Measurements from ENCODE around the gene XDH. TPM values are rescaled to one million over a fixed set of nuclear protein-coding genes. Genes with fewer than 3 reads are reported as not detected.

The XDH gene
- polyA plus RNA-seq, 1 experiment, result 0.35 TPM

GRCh38 chr2:31434911-31435310, 20.4 kb upstream of the XDH start:
- H3K9me3 ChIP-seq (ENCODE audit: control insufficient read depth, insufficient read depth, low read length), result no peaks in the 10 kb centered on the region
- H3K27ac ChIP-seq (ENCODE audit: low read depth, low read length), result no peak overlapping the region
- H3K4me3 ChIP-seq (ENCODE audit: low read depth, low read length), result no peak overlapping the region
- peak; percentile 29; the same call in 1 of the 2 replicates for TF ChIP-seq CTCF (IDR thresholded peaks at IDR 0.05; ENCODE audit: low read depth, low read length)
- ChIA-PET POLR2A (no interaction called here), CTCF (no interaction called here)
- no peaks in the 10 kb centered on the region for H3K27me3 ChIP-seq (ENCODE audit: control insufficient read depth, insufficient read depth, low read length)
- DNase-seq (ENCODE audit: low read depth, low spot score), result no peak

- ChIA-PET POLR2A (no interaction called here), CTCF (no interaction called here)
- no peak overlapping the region for H3K4me3 ChIP-seq (ENCODE audit: low read depth, low read length)
- H3K27ac ChIP-seq (ENCODE audit: low read depth, low read length), result no peak overlapping the region
- H3K27me3 ChIP-seq (ENCODE audit: control insufficient read depth, insufficient read depth, low read length), result no peaks in the 10 kb centered on the region
- no peak for DNase-seq (ENCODE audit: low read depth, low spot score)
- no peaks in the 10 kb centered on the region for H3K9me3 ChIP-seq (ENCODE audit: control insufficient read depth, insufficient read depth, low read length)
- no peak for TF ChIP-seq CTCF (IDR thresholded peaks at IDR 0.05; ENCODE audit: low read depth, low read length)
Observed at GRCh38 chr2:31433541-31433940, 19.0 kb upstream of the XDH start.

- CTCF ChIA-PET, result interaction anchor here (0.6 to 1.1 kb wide), 2 partner anchors 29 to 92 kb away, joined by 3 read pairs; no protein-coding TSS in a partner anchor
- TF ChIP-seq CTCF (IDR thresholded peaks at IDR 0.05; ENCODE audit: low read depth, low read length), result no peak
- no peaks in the 10 kb centered on the region for H3K27me3 ChIP-seq (ENCODE audit: control insufficient read depth, insufficient read depth, low read length)
- no peak for DNase-seq (ENCODE audit: low read depth, low spot score)
- POLR2A ChIA-PET, result no interaction called here
- no peak overlapping the region for H3K4me3 ChIP-seq (ENCODE audit: low read depth, low read length)
- H3K9me3 ChIP-seq (ENCODE audit: control insufficient read depth, insufficient read depth, low read length), result no peaks in the 10 kb centered on the region
- H3K27ac ChIP-seq (ENCODE audit: low read depth, low read length), result no peak overlapping the region
Observed at GRCh38 chr2:31430439-31431165, 16.1 kb upstream of the XDH start.

- no peaks in the 10 kb centered on the region for H3K27me3 ChIP-seq (ENCODE audit: control insufficient read depth, insufficient read depth, low read length)
- no peak for DNase-seq (ENCODE audit: low read depth, low spot score)
- no peak for TF ChIP-seq CTCF (IDR thresholded peaks at IDR 0.05; ENCODE audit: low read depth, low read length)
- ChIA-PET POLR2A (no interaction called here), CTCF (interaction anchor here (0.6 to 1.1 kb wide), 2 partner anchors 28 to 93 kb away, joined by 3 read pairs; no protein-coding TSS in a partner anchor)
- H3K27ac ChIP-seq (ENCODE audit: low read depth, low read length), result no peak overlapping the region
- no peak overlapping the region for H3K4me3 ChIP-seq (ENCODE audit: low read depth, low read length)
- H3K9me3 ChIP-seq (ENCODE audit: control insufficient read depth, insufficient read depth, low read length), result no peaks in the 10 kb centered on the region
Observed at GRCh38 chr2:31429759-31430438, 15.4 kb upstream of the XDH start.

GRCh38 chr2:31429040-31429439, 14.5 kb upstream of the XDH start:
- Histone ChIP-seq H3K4me3 (ENCODE audit: low read depth, low read length) (no peak overlapping the region), H3K27me3 (ENCODE audit: control insufficient read depth, insufficient read depth, low read length) (no peaks in the 10 kb centered on the region), H3K27ac (ENCODE audit: low read depth, low read length) (no peak overlapping the region), H3K9me3 (ENCODE audit: control insufficient read depth, insufficient read depth, low read length) (no peaks in the 10 kb centered on the region)
- ChIA-PET CTCF (no interaction called here), POLR2A (no interaction called here)
- no peak for DNase-seq (ENCODE audit: low read depth, low spot score)
- no peak for TF ChIP-seq CTCF (IDR thresholded peaks at IDR 0.05; ENCODE audit: low read depth, low read length)

All from AG04450 (cell line).